Upper lobe of right lung (tissue), 1 donor: ENCODE results near the gene PARVA. TPM values are rescaled to one million over a fixed set of nuclear protein-coding genes. Genes with fewer than 3 reads are reported as not detected.

Experiments
- ATAC-seq: fragments of 200-7000 bp; cut with Tn5 transposase; one replicate; pipeline ENCODE4 v1.9.1; 2020; ENCODE audit warnings: mild to moderate bottlenecking, moderate library complexity
- DNase-seq: peaks from one replicate; pipeline ENCODE4 v3.0.0-alpha.2; 2020
- H3K27ac ChIP-seq: fragments of 200-600 bp; one replicate; pipeline ENCODE4 v1.8.0; 2022
- H3K27me3 ChIP-seq: fragments of 200-600 bp; one replicate; pipeline ENCODE4 v1.8.0; 2022; ENCODE audit warnings: mild to moderate bottlenecking
- H3K36me3 ChIP-seq: fragments of 200-600 bp; one replicate; pipeline ENCODE4 v1.8.0; 2022
- H3K4me1 ChIP-seq: fragments of 200-600 bp; one replicate; pipeline ENCODE4 v1.8.0; 2022
- H3K4me3 ChIP-seq: fragments of 200-600 bp; one replicate; pipeline ENCODE4 v1.8.0; 2022; ENCODE audit warnings: mild to moderate bottlenecking
- H3K9me3 ChIP-seq: fragments of 200-600 bp; one replicate; pipeline ENCODE4 v1.8.0; 2022
- intact Hi-C: fragments of 100-400 bp; cut with DNase I; formaldehyde crosslinking; loops from one replicate; pipeline ENCODE4 v1.11.0; 2022
- total RNA-seq: library from RNA; stranded (reverse); fragmentation: NEBNext Ultra II Directional; extraction: Animal tissue kit (Norgen Biotek cat#: 25700); gene quantifications from one replicate; pipeline ENCODE4 v1.2.1, GENCODE V29; 2021
- TF ChIP-seq, protein P1 (sequence below): fragments of 200-600 bp; IDR thresholded peaks from one replicate; pipeline ENCODE4 v1.8.0; 2022; ENCODE audit warnings: antibody characterized with exemption
- donor health status: DM: no; HTN: yes; CAD: no; lungs with severe emphysema.

Gene PARVA
- total RNA-seq, 1 donor from 2014 or later = 84.0 TPM

DNA sequence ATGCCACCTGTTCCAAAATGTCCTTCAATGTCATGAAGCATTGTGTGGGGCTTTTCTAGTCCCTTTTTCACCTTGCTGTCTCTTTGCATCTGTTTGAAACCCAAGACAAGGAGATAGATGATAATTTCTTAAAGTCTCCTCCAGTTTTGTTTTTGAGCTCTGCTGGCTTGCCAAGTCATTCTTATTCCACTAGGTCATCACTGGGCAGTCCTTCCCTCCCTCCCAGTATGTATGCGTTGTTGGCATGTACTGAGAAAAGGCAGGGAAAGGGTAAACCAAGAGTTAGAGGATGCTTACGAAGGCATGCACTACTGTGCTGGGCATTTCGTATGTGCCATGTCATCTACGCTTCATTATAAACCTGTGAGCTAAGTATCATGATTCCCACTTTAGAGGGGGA is 78.6 kb downstream of the PARVA start:
- Histone ChIP-seq H3K27me3 (no peaks in the 10 kb centered on the region), H3K4me1 (peaks cover 9% of the 10 kb centered on the region), H3K9me3 (no peaks in the 10 kb centered on the region), H3K27ac (no peak overlapping the region), H3K4me3 (no peak overlapping the region), H3K36me3 (no peaks in the 10 kb centered on the region)
- TF ChIP-seq, protein P1, sequence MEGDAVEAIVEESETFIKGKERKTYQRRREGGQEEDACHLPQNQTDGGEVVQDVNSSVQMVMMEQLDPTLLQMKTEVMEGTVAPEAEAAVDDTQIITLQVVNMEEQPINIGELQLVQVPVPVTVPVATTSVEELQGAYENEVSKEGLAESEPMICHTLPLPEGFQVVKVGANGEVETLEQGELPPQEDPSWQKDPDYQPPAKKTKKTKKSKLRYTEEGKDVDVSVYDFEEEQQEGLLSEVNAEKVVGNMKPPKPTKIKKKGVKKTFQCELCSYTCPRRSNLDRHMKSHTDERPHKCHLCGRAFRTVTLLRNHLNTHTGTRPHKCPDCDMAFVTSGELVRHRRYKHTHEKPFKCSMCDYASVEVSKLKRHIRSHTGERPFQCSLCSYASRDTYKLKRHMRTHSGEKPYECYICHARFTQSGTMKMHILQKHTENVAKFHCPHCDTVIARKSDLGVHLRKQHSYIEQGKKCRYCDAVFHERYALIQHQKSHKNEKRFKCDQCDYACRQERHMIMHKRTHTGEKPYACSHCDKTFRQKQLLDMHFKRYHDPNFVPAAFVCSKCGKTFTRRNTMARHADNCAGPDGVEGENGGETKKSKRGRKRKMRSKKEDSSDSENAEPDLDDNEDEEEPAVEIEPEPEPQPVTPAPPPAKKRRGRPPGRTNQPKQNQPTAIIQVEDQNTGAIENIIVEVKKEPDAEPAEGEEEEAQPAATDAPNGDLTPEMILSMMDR = no peak
- no peak for ATAC-seq
- DNase-seq = no peak
- intact Hi-C loops = no loop called here

GRCh38 chr11:12456651-12457579 is 79.5 kb downstream of the PARVA start:
- ATAC-seq = no peak
- intact Hi-C loops = no loop called here
- no peaks in the 10 kb centered on the region for H3K36me3 ChIP-seq
- TF ChIP-seq, protein P1 = no peak
- no peak overlapping the region for H3K4me3 ChIP-seq
- no peak for DNase-seq
- no peaks in the 10 kb centered on the region for H3K27me3 ChIP-seq
- peaks cover 9% of the 10 kb centered on the region for H3K4me1 ChIP-seq
- H3K27ac ChIP-seq = no peak overlapping the region
- no peaks in the 10 kb centered on the region for H3K9me3 ChIP-seq

DNA sequence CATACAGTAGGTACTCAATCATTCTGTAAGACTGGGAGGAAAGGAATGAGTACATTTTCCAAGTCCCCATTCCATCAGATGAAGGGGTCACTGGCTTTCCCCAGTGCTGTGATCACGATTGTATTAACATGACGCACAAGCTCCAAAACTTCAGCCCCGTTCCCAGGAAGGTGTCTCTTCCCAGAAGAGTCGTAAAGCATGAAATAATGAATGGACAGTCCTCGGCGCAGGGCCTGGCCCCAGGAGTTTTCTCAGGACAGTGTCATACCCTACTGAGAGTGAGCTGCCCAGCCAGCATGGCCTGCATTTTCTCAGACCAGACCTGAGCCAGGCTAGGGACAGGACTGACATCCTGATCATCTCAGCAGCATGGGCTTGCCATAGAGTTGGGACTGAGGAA is 80.7 kb downstream of the PARVA start:
- no peaks in the 10 kb centered on the region for H3K9me3 ChIP-seq
- peaks cover 9% of the 10 kb centered on the region for H3K4me1 ChIP-seq
- ATAC-seq (no peak), DNase-seq (no peak)
- no peaks in the 10 kb centered on the region for H3K36me3 ChIP-seq
- intact Hi-C loops = no loop called here
- TF ChIP-seq, protein P1 = no peak
- no peak overlapping the region for H3K27ac ChIP-seq
- no peaks in the 10 kb centered on the region for H3K27me3 ChIP-seq
- no peak overlapping the region for H3K4me3 ChIP-seq

DNA sequence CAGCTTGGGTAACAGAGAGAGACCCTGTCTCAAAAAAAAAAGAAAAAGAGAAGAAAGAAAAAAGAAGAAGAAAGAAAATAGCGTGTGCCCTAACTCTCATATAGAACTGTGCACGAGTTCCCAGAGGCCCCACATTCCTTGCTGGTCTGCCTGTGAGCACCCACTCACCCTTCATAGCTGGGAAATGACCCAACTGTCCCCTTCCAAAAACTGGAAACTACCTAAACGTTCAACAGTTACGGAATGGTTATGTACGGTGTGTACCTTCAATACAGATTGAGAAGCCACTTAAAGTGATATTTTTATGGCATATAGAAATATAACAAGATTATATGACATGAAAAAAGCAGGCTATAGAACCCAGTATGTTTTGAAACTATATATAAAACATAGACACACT is 82.0 kb downstream of the PARVA start:
- H3K9me3 ChIP-seq = no peaks in the 10 kb centered on the region

DNA sequence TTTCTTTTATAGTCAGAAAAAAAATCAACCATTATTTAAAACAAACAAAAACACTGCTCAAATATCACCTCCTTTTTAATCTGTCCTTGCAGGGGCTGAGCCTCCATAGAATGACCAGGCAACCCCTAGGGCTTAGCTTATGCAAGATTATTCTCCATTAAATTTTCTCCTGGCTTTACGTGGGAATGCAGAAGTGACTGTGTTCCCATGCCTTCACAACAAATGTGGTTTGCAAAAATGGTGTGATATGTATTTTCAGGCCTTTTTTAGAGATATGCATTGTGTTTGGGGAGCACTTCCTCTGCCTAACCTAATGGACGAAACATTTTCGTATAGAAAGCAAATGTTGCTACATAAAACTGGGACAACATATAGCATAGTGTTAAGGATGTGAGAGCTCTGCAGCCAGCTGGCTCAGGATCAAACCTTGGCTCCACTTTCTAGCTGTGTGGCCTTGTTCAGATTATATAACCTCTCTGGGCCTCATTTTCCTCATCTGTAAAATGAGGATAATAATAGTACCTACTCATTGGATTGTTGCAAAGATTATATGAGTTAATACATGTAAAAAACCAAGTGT is 82.6 kb downstream of the PARVA start:
- Histone ChIP-seq H3K4me1 (peaks cover 9% of the 10 kb centered on the region), H3K36me3 (no peaks in the 10 kb centered on the region), H3K27ac (no peak overlapping the region), H3K9me3 (no peaks in the 10 kb centered on the region), H3K4me3 (no peak overlapping the region), H3K27me3 (no peaks in the 10 kb centered on the region)
- ATAC-seq = no peak
- intact Hi-C loops = no loop called here
- TF ChIP-seq, protein P1 = no peak
- DNase-seq = no peak

More for the DNA sequence above, 82.0 kb downstream of the PARVA start:
- Histone ChIP-seq H3K4me3 (no peak overlapping the region), H3K27ac (no peak overlapping the region), H3K36me3 (no peaks in the 10 kb centered on the region), H3K4me1 (peaks cover 9% of the 10 kb centered on the region), H3K27me3 (no peaks in the 10 kb centered on the region)
- DNase-seq = no peak
- no peak for ATAC-seq
- TF ChIP-seq, protein P1 = no peak
- intact Hi-C loops = no loop called here
